ENCODE measurements around the gene AGBL4.
"Not testable (repeated sequence)": the region's sequence is repeated elsewhere in the genome, so short reads cannot be mapped to it uniquely, and the experiment has no call there.

AGBL4 gene

DNA sequence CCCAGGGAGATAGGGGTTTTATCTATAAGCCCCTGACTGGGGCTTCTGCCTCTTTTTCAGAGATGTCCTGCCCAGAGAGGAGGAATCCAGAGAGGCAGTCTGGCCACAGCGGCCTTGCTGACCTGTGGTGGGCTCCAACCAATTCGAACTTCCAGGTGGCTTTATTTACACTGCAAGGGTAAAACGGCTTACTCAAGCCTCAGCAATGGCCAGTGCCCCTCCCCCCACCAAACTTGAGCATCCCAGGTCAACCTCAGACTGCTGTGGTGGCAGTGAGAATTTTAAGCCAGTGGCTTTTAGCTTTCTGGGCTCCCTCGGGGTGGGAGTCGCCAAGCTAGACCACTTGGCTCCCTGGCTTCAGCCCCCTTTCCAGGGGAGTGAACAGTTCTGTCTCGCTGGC lies 863.1 kb downstream of the AGBL4 start:
- DNase-seq: no peak

GRCh38 chr1:49136738-49137251 lies 887.0 kb downstream of the AGBL4 start:
- DNase-seq: no peak

- no peak for DNase-seq
These were observed 898.0 kb downstream of the AGBL4 start for GRCh38 chr1:49125746-49126145.

- DNase-seq: no peak
These were observed 911.8 kb downstream of the AGBL4 start for GRCh38 chr1:49111931-49112330.

DNA sequence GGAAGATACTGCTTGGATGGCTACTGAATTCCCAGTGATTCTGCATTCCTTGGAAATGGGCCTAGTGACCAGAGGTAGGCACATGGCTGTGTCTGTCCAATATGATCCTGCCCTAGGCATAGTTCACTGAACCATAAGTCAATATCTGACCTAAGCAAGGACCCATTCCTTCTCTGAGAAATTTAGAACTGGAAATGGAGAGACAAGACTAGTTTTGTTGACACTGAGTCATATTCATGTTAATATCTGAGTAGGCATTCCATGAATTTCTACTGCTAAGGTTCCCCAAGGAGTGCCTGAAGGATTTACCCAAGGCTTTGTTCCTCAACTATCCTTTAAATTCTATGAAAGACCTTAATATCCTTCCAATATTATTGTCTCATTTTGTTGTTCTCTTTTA lies 917.3 kb downstream of the AGBL4 start:
- DNase-seq: no peak

DNA sequence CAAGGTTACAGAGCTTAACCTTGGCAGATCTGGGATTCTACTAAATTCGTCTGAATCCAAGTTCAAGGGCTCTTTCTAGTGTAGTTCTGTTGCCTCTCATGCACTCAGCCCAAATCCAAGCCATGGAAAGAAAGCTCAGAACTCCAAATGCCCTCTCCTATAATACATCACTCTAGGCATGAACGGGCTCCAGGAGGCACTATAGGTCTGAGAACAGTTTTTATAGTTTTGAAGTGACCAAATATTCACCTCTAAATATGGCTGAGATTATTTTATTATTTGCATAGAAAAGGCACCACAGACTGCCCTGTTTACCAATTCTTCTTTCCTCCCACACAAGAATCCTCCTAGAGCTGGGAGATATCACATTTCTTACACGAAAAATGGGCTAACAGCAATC lies 919.2 kb downstream of the AGBL4 start:
- DNase-seq: no peak

DNA sequence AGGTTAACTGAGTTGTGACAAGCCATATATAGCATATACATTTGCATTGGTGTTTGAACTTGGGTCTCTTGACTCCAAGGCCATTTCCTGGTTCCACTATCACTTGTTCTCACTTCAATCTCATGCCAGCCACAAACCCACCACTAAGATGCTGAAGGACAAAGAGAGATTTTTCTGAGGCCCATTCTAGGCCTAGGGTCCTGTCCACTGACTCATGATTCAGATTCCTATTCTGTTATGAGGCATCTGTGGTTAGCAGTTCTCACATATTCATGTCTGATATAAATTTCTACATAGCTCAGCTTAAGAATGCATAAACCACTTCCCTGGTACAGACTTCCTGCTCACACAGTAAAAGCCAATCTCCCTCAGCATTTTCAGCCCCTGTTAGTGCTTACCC lies 921.0 kb downstream of the AGBL4 start:
- DNase-seq: no peak

- DNase-seq: no peak
These were observed 924.9 kb downstream of the AGBL4 start for GRCh38 chr1:49098866-49099265.

DNA sequence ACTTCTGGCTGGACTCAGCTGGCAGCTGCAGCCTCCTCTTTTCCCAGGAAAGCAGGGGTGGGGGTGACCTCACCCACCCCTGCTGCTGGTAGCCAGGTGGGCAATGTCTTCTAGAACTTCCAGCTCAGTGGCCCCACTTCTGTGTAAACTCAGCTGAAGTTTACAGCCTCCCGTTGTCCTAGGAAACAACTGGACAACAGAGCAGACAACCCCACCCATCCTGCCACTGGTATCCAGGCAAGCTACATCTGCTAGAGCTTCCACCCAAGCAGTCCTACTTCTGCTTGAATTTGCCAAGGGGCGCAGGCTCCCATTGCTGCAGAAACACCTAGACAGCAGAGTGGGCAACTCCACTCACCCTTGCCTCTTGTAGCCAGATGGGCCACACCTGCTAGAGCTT lies 937.4 kb downstream of the AGBL4 start:
- no peak for DNase-seq

- DNase-seq: no peak
These were observed 938.7 kb downstream of the AGBL4 start for GRCh38 chr1:49085079-49085478.

GRCh38 chr1:49060766-49061165 lies 963.0 kb downstream of the AGBL4 start:
- DNase-seq: no peak

DNA sequence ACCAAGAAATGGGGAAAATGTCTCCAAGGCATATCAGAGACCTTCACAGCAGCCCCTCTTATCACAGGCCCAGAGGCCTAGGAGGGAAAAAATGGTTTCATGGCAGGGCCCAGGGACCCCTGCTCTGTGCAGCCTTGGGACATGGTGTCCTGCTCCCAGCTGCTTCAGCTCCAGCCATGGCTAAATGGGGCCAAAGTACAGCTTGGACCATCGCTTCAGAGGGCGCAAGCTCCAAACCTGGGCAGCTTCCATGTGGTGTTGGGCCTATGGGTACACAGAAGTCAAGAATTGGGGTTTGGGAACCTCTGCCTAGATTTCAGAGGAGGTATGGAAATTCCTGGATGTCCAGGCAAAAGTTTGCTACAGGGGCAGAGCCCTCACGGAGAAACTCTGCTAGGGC lies 964.7 kb downstream of the AGBL4 start:
- no peak for DNase-seq

DNA sequence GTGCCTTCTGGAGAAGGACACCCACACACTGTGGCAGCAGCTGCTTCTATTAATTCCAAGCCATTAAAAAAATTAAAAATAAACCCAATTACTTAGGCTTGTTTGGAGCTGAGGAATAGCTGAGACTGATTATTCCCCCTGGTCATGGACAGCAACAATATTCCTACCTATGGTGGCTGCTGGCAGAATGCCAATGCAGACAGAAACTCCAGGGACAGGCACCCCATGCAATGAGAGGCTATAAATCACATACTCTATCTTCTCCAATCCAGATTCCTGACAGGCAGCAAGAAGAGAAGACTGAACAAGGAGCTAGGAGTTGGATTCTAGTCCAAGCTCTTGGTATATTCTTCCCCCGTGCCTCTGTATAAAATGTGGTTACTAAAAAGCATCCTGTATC lies 971.7 kb downstream of the AGBL4 start:
- DNase-seq: no peak

- no peak for DNase-seq
These were observed 972.1 kb downstream of the AGBL4 start for GRCh38 chr1:49051647-49052046.

GRCh38 chr1:49050041-49050440 lies 973.7 kb downstream of the AGBL4 start:
- no peak for DNase-seq

- no peak for DNase-seq
These were observed 975.6 kb downstream of the AGBL4 start for GRCh38 chr1:49048188-49048587.

DNA sequence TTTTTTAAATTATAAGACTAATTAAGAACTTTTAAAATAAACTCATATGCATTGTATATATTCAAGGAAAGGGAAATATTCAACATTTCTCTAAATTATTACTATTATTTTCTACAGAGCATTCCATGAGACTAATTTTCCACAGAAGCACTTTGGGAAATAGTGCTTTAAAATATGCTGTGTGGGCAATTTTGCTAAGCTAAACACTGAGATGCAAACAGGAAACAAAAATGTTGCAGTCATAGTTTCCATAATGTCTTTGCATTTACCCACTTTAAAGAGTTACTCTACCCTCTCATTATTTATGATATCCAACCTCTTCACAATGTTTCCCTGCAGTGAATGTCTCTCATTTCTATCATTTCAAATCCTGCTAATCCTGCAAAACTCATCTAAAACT lies 977.4 kb downstream of the AGBL4 start:
- no peak for DNase-seq

GRCh38 chr1:49045371-49045770 lies 978.4 kb downstream of the AGBL4 start:
- DNase-seq: no peak

GRCh38 chr1:49036700-49037099 lies 987.1 kb downstream of the AGBL4 start:
- no peak for DNase-seq

DNA sequence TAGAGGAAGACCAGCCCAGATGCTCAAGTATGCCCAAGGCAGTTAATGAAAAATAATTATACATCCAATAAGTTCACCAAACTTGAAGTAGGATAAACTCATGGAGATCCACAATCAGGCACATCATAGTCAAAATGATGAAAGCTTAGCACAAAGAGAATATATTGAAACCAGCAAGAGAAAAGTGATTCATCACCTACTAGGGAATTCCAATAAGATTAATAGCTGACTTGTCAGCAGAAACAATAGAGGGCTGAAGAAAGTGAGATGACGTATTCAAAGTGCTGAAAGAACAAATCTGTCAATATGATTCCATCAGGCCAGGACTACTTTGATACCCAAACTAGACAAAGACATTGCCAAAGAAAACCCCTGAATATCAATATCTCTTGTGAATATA lies 995.4 kb downstream of the AGBL4 start:
- no peak for DNase-seq

- DNase-seq: no peak
These were observed 997.4 kb downstream of the AGBL4 start for GRCh38 chr1:49026230-49026811.

DNA sequence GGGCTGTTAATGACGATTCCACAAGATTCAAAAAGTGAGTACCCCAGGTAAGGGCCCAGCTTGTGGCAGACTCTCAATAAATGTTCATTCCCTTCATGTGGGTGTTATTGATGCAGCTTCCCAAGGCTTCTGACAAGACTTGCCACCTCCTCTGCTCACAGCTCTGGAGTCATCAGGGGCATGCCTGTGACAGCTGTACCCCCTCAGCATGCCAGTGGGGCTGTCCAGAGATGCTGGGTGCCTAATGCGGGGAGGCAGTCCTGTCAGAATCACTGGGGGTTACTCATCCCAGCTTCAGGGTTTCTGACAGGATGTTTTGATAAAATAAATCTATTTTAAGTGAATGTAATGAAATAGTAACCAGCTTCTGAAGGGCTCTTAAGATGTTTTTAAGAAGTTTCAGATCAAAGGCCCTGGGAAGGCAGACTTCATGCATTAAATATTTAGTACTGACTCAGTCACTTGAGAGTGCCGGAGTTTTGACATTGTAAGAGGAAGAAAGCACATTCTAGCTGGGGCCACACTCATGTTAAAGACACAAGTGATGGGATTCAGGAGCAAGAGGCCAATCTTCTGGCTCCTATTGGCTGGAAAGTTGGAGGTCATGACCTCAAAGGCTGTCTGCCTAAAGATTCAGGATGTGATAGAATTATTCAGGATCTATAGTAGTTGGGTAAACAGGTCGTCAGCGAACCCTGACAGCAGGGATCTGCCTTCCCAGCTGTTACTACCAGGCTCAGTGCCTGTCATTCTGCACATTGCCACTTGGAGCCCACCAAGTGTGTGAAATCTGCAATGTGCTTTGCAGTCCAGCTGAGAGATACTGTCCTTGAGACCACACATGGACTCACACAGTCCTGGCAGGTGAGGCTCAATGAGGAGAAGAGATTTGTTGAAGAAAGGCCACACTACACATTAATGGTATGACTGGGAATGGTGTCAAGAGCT lies 1007.5 kb downstream of the AGBL4 start:
- DNase-seq: no peak

GRCh38 chr1:49013079-49013478 lies 1010.7 kb downstream of the AGBL4 start:
- DNase-seq: no peak

- not testable (repeated sequence) for DNase-seq
These were observed 1020.8 kb downstream of the AGBL4 start for GRCh38 chr1:49002981-49003380.

Data from effector CD4-positive, alpha-beta T cell (primary cell).